Measurements from ENCODE around the gene FER. TPM values are rescaled to one million over a fixed set of nuclear protein-coding genes. Genes with fewer than 3 reads are reported as not detected.
"Not testable (repeated sequence)": the region's sequence is repeated elsewhere in the genome, so short reads cannot be mapped to it uniquely, and the experiment has no call there.

Gene FER
- total RNA-seq, 1 donor from 2014 or later, result 75.4 TPM

DNA sequence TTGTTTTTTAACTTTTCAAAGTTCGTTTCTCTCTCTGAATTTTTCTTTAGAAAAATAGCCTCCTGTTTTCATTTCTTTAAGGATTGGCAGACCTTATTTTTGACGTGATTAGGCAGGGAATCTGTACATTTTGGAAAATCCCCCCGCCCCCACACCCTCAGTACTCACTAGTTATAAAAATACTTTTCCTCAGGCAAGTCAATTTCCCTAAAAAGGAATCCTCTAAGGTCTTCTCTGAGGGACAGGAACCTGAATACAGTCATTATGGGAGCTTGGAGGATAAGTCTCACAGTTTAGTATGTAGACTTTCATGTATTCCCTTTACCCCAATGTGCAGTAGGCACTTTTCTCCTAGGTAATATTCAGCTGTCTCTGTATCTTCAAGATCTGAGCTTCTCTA lies 3.9 kb upstream of the FER start:
- no peak for FAIRE-seq

DNA sequence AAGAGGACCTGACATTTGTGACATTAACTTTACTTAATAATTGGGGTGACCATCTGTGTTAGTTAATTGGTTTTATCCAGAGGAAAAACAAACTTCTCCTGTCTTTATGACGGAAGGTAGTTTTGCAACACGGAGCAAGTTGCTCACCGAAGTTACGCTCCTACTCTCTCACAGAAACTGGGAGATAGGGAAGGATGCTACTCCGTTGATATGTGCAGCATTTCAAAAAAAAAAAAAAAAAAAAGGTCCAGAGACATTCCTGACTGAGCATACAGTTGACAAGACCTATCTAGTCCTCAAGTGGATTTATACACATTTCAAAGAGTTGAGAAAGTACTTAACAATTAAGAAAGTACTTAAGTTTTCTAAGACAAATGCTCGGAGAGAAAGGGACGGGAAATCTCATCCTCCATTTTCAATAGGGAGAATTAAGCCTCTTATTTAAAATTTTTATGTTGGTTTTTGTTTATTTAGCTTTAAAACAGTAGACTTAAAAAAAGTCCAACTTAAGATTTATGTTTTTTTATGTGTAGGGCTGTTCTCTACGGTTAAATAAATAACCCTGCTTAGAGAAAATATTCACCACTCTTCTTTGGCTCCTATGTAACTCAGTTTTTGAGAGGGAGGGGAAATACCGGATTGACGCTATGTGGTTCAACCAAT lies 455 bp upstream of the FER start:
- DNase-seq (ENCODE audit: low spot score in 2 of 2), result no peak
- no peak for FAIRE-seq

More for the DNA sequence above, 3.9 kb upstream of the FER start:
- DNase-seq (ENCODE audit: low spot score in 2 of 2), result no peak

DNA sequence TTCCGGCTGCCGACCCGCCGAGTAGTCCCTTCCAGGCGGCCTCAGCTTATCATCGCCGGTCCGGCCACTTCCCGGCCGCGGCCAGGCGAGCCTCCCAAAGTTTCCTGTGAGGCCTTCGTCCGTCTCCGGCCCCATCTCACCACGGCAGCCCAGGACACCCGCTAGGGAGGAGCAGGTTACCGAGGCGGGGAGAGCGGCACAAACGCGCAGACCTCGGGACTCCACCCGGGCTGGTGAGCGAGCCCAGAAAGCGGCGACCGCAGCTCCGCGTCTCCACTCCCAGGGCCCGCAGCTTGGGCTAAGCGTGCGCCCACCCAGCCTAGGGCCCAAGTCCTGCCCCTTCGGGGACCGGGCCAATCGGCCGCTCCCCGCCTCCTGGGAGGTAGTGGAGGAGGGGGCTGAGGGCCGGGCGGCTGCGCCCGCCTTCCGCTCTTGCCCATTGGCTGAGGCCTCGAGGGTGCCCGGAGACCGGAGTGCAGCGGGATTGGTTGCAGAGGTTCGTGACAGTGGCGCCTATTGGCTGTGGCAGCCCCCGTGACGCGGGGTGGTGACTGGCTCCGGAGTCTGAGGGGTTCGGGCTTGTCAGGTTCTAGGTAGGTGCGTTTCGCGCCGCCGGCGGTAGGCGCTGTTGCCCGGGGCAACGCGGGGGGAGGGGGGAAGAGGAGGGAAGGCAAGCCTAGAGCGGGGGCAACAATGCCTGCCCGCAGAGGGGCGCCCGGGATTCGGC lies 867 bp downstream of the FER start:
- DNase-seq (ENCODE audit: low spot score in 2 of 2) (peak; percentile 92 to 93), FAIRE-seq (peak; percentile 92)

DNA sequence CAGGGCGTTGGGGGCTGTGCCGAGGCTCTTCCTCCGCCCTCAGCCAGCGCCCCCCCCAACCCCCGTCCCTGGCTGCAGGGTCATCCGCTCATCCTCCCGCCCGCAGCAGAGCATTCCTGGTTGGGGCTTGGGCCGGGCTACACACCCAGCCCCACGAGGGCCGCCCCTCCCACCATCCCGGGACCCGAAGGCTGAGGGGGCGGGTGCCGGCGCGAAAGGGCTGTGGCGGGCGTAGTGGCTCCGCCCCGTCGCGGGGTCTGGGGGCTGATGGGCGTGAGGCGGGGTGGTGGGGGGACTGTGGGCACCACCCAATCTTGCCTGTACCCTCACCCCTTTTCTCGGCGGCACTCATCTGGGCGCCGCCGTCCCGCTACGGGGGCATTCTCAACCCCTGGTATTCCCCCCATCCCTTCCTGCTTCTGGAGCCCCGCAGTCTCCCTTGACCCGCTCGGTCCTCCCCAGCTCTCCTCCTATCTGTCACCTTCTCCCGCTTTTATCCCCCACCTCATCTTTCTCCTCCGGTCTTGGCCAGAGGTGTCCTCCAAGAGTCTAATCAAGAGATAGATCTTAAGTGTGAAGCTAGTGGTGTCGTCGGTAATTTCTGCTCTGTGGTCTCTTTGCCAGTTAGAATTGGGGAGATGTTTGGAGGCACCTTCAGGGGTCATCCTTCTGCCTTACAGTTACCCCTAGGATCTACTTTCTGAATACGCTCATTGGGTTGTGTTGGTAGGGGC lies 1.6 kb downstream of the FER start:
- DNase-seq (ENCODE audit: low spot score in 2 of 2) (peak in 1 of 2 donors; percentile 46), FAIRE-seq (no peak)

DNA sequence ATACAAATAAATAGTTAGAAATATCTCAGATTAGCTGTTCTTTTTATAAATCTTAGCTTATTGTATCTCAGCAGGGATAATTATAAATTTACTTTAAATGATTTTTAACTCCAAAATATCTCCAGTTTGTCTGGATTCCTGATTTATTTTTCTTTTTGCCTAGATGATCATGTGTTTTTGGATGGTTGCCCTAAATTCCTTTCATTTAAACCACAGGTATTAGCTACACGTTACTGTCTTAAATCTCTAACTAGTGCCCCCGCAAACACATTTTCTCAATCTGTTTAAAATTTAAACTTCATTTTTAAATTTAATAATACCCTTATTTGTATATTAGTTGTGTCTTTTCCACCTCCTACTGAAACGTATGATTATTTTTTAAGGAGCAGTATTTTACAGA lies 5.6 kb downstream of the FER start:
- DNase-seq (ENCODE audit: low spot score in 2 of 2), result no peak
- FAIRE-seq, result no peak

DNA sequence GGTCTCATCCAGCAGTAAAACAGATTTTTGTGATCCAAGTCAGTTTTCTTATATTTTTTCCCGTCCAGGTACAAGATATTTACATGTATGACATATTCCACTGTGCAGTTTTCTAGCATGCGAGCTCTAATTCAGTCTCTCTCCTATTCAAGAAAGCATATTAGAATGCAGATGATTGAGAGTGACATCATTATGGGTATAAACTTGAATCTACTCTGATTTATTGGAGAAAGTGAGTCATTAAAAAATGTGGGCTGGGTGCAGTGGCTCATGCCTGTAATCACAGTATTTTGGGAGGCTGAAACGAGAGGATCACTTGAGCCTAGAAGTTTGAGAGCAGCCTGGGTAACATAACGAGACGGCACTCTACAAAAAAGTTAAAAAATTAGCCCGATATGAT lies 6.2 kb downstream of the FER start:
- DNase-seq (ENCODE audit: low spot score in 2 of 2) (no peak), FAIRE-seq (no peak)

DNA sequence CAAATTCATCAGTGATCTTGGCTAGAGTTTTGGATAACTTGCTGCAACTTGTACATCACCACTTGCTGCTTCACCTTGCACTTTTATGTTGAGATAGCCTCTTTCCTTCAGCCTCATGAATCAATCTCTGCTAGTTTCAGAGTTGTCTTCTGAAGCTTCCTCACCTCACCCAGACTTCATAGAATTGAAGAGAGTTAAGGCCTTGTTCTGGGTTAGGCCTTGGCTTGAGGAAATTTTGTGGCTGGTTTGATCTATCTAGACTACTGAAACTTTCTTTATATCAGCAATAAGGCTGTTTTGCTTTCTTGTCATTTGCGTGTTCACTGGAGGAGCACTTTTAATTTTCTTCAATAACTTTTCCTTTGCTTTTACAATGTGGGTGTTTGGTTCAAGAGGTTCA lies 12.8 kb downstream of the FER start:
- DNase-seq (ENCODE audit: low spot score in 2 of 2), result no peak
- no peak for FAIRE-seq

DNA sequence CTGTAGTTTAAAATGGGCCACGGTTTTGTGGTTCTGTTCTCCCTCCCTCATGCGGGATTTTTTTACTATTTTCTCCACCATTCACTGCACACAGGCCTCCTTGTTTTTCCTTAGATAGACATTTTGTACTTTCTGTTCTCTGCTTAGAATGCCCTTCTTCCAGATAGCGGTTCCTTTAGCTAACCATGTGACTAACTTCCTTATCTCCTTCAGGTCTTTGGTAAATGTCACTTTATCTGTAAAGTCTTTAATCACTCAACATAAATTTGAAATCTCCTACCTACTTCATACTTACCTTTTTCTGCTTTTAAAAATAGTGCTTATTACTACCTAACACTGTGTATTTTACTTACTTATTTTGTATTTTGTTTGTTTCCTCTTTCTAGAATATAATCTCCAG lies 15.0 kb downstream of the FER start:
- DNase-seq (ENCODE audit: low spot score in 2 of 2) (no peak), FAIRE-seq (no peak)

DNA sequence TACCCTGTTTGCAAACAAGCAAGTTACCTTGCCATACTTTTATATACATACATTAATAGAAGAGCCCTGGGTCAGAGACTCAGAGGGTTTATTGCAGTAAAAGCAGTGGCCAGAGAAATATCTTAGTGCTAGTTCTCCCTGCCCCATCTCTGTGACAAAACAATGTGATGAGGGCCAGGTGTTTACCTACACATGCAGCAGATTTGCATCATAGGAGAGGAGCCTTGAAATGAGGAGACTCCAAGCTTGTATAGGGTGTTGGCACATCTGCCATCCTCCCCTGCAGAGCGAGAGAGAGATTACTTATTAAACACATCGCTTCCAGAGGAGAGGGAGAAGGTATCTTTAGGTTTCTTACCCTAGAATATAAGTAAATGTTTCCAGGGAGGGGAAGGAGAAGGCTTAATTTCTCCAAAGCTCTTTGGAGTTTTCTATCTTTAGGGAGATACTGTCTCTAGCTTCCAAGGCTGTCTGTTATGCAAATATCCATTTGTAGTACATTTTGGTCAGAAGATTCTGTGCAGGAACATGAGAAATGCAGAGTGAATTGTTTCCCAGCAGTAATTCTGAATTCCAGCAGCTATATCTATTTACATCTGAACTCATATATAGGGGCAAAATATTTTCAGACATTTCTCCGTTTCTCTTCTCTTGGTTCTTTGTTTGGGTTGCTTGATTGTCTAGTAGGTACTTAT lies 15.7 kb downstream of the FER start:
- FAIRE-seq, result no peak
- DNase-seq (ENCODE audit: low spot score in 2 of 2), result no peak

DNA sequence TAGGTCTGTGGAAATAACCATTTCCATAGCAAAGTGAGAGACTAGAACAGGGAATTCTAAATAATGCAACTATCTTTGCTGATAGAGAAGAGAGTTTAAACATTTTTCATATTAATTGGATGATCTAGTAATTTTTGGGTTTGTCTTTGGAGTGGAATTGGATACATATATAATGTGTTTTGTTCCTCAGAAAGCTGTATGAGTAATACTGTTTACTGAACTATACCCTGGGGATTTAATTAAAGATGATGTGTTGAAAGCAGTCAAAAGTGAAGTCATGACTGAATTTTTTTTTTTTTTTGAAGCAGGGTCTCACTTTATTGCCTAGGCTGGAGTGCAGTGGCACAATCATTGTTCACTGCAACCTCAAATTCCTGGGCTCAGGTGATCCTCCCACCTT lies 17.9 kb downstream of the FER start:
- FAIRE-seq (no peak), DNase-seq (ENCODE audit: low spot score in 2 of 2) (no peak)

DNA sequence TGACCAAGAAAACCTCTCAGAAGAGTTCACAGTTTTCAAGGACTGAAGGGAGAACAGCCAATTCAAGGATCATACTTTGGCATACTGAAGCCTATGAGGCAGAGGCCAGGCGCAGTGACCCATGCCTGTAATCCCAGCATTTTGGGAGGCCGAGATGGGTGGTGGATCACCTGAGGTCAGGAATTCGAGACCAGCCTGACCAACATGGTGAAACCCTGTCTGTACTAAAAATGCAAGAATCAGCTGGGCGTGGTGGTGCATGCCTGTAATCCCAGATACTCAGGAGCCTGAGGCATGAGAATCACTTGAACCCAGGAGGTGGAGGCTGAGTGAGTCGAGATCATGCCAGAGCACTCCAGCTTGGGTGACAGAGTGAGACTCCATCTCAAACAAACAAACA lies 19.2 kb downstream of the FER start:
- FAIRE-seq; DNase-seq (ENCODE audit: low spot score in 2 of 2): not testable (repeated sequence)

DNA sequence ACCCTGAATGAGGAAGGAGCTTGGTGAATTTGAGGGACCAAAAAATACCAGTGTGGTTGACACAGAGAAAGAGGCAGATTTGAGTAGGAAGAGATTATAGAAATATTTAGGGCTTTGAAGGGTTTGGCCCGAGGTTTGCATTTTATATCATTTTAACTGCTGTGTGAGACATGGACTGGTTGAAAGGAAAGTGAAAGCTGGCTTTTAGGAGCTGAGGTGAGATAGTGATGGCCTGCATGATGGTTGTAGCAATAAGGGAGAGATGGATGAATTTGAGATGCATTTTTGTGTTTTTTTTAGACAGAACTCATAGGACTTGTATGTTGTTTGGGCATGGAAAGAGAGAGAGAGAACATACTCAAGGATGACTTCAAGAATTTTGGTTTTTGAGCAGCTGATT lies 21.7 kb downstream of the FER start:
- no peak for DNase-seq (ENCODE audit: low spot score in 2 of 2)
- no peak for FAIRE-seq

DNA sequence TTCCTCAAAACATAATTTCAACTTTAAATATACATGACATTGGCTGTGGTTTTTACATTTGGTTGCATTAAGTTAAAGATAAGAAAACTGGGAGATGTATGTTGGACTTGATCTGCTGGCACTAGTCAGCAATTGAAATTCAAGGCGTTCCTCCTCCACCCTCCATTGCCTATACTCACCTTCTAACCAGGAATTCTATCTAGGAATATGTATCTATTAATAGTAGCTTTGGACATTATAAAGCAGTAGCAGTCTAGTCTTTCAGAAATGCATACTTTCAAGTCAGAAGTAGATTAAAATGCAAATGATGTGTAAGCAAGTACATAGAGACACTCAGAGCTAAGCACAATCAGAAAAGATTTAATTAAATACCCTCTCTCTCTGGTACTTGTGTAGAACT lies 24.9 kb downstream of the FER start:
- DNase-seq (ENCODE audit: low spot score in 2 of 2) (no peak), FAIRE-seq (no peak)

DNA sequence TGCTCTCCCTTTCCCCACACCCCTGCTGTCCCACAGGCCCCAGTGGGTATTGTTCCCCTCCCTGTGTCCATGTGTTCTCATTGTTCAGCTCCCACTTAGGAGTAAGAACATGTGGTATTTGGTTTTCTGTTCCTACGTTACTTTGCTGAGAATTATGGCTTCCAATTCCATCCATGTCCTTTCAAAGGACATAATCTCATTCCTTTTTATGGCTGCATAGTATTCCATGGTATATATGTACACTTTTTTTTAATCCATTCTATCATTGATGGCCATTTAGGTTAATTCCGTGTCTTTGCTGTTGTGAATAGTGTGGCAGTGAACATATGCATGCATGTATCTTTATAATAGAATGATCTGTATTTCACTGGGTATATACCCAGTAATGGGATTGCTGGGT lies 25.6 kb downstream of the FER start:
- DNase-seq (ENCODE audit: low spot score in 2 of 2) (no peak), FAIRE-seq (no peak)

DNA sequence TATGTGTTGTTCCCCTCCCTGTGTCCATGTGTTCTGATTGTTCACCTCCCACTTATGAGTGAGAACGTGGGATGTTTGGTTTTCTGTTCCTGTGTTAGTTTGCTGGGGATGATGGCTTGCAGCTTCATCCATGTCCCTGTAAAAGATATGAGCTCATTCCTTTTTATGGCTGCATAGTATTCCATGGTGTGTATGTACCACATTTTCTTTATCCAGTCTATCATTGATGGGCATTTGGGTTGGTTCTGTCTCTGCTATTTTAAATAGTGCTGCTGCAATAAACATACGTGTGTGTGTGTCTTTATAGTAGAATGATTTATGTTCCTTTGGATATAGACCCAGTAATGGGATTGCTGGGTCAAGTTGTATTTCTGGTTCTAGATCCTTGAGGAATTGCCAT lies 26.4 kb downstream of the FER start:
- FAIRE-seq, result not testable (repeated sequence)

DNA sequence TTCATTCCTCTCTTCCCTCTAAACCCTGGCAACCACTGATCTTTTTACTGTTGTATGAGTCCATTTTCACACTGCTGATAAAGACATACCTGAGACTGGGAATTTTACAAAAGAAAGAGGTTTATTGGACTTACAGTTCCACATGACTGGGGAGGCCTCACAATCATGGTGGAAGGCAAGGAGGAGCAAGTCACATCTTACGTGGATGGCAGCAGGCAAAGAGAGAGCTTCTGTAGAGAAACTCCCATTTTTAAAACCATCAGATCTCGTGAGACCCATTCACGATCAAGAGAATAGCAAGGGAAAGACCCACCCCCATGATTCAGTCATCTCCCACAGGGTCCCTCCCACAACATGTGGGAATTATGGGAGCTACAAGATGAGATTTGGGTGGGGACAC lies 29.9 kb downstream of the FER start:
- DNase-seq (ENCODE audit: low spot score in 2 of 2); FAIRE-seq: not testable (repeated sequence)

More for the DNA sequence above, 26.4 kb downstream of the FER start:
- DNase-seq (ENCODE audit: low spot score in 2 of 2), result not testable (repeated sequence)

DNA sequence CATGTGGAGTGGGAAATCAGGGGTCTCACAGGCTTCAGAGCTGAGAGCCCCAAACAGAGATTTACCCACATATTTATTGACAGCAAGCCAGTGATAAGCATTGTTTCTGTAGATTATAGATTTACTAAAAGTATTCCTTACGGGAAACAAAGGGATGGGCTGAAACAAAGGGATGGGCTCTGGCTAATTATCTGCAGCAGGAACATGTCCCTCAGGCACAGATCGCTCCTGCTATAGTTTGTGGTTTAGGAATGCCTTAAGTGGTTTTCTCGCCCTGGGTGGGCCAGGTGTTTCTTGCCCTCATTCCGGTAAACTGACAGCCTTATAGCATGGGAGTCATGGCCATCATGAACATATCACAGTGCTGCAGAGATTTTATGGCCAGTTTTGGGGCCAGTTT lies 36.9 kb downstream of the FER start:
- DNase-seq (ENCODE audit: low spot score in 2 of 2); FAIRE-seq: not testable (repeated sequence)

DNA sequence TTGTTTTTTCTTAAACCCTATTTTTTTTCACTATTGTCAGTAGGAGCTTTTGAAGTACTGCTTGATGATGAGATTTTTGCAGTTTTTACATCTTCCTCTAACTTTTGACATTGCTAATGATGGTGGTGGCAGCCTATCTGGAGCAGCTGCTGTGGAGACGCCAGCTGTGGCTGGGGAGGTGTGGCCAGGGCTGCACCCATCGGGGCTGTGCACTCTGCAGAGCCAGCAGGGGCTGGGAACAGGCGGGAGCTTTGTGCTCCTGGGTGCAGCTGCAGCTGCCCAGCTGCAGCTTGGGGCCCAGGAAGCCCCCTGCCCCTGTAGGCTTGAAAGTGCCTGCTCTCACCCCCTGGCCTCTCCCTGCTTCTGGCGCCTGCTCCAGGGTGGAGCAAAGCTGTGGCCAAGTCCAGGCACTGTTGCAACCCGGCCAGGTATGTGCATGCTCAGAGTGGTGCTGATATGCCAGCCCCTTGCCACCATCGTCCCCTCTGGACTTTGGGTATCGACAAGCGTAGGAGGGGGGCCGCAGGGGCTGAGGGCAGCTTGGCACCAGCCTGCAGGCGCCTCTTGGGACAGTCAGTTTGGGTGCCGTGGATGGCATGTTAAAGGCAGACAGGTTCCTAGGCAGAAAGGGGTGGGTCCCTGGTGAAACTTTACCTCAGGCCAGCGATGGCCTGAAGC lies 39.2 kb downstream of the FER start:
- DNase-seq (ENCODE audit: low spot score in 2 of 2), result no peak
- FAIRE-seq, result no peak

DNA sequence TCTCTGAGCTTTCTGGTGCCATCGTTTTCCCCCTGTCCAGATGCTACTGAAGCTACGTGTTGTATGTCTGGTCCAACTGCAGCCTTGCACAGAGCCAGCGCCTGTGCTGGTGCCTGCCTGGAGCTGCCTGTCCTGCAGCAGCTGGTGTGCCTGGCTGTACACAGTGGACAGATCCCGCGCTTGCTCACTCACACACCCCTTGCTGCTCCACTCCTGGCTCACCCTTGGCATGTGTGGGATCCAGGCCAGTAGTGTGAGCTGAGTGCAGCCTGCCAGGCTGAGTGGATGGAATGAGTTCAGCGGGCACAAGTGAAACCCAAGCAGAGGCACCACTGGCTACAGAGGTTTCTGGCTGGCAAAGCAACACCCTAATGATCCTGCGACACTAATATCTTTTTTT lies 40.4 kb downstream of the FER start:
- FAIRE-seq (no peak), DNase-seq (ENCODE audit: low spot score in 2 of 2) (no peak)

DNA sequence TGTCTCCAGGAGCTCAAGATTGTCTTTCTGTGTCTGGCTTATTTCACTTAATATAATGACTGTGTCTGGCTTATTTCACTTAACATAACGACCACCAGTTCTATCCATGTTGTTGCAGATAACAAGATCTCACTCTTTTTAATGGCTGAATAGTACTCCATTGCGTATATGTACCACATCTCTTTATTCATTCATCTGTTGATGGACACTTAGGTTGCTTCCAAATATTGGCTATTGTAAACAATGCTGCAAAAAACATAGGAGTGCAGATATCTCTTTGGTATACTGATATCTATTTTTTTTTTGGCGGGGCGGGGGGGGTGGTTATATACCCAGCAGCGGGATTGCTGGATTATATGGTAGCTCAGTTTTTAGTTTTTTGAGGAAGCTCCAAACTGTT lies 45.5 kb downstream of the FER start:
- FAIRE-seq, result no peak

More for the DNA sequence above, 45.5 kb downstream of the FER start:
- DNase-seq (ENCODE audit: low spot score in 2 of 2), result no peak

All from frontal cortex (tissue), 4 donors.